Measurements from ENCODE around the gene ANAPC15.
"Not testable (repeated sequence)": the region's sequence is repeated elsewhere in the genome, so short reads cannot be mapped to it uniquely, and the experiment has no call there.

The ANAPC15 gene

GRCh38 chr11:72112143-72112977, at the start of gene ANAPC15:
ANAPC15 (minus strand) TSS chr11:72112695; CDS start chr11:72111276, 1,419 bp downstream.
- DNase-seq (ENCODE audit: low read depth in 3 of 3): peak; percentile 99 to 100 (median 99)

DNA sequence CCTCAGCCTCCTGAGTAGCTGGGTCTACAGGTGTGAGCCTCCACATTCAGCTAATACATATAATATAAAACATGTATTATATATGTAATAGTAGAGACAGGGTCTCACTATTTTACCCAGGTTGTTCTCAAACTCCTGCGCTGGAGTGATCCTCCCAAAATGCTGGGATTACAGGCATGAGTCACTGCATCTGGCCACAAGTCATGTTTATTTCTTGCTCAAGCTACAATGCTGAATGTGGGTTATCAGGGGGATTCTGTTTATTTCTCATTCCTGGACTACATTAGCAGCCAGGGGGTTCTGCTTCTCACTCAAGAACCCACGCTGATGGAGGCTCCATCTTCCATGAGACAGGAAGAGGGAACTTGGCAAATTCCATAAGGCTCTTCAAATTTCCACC, 47.8 kb upstream of the ANAPC15 start:
- DNase-seq (ENCODE audit: low read depth in 3 of 3): no peak

- DNase-seq (ENCODE audit: low read depth in 3 of 3): no peak
These were observed 44.6 kb upstream of the ANAPC15 start for GRCh38 chr11:72157131-72157530.

- no peak for DNase-seq (ENCODE audit: low read depth in 3 of 3)
These were observed 43.3 kb upstream of the ANAPC15 start for GRCh38 chr11:72155751-72156150.

GRCh38 chr11:72154816-72155215, 42.3 kb upstream of the ANAPC15 start:
- DNase-seq (ENCODE audit: low read depth in 3 of 3): no peak

DNA sequence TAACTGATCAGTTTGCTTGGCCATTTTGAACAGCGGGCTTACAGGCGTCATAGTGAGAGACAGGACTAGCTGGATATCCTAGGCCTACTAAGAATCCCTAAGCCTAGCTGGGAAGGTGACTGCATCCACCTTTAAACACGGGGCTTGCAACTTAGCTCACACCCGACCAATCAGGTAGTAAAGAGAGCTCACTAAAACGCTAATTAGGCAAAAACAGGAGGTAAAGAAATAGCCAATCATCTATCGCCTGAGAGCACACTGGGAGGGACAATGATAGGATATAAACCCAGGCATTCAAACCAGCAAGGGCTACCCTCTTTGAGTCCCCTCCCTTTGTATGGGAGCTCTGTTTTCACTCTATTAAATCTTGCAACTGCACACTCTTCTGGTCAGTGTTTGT, 41.4 kb upstream of the ANAPC15 start:
- not testable (repeated sequence) for DNase-seq (ENCODE audit: low read depth in 3 of 3)

- DNase-seq (ENCODE audit: low read depth in 3 of 3): no peak
These were observed 38.4 kb upstream of the ANAPC15 start for GRCh38 chr11:72150882-72151281.

DNA sequence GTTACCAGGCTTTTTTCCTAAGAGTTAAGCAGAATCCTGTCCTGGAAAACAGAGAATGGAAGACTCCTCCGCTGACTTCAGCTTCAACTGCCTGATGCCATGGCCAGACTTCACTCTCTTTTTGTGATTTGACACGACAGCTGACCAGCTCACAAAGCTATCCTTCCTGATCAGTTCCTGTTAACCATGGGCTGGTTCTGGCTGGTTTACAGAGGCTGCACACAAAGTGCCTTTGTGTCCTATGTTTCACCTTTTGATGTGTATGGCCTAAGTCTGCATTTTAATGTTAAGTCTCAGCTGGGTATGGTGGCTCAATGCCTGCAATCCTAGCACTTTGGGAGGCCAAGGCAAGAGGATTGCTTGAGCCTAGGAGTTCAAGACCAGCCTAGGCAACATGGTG, 34.1 kb upstream of the ANAPC15 start:
- no peak for DNase-seq (ENCODE audit: low read depth in 3 of 3)

DNA sequence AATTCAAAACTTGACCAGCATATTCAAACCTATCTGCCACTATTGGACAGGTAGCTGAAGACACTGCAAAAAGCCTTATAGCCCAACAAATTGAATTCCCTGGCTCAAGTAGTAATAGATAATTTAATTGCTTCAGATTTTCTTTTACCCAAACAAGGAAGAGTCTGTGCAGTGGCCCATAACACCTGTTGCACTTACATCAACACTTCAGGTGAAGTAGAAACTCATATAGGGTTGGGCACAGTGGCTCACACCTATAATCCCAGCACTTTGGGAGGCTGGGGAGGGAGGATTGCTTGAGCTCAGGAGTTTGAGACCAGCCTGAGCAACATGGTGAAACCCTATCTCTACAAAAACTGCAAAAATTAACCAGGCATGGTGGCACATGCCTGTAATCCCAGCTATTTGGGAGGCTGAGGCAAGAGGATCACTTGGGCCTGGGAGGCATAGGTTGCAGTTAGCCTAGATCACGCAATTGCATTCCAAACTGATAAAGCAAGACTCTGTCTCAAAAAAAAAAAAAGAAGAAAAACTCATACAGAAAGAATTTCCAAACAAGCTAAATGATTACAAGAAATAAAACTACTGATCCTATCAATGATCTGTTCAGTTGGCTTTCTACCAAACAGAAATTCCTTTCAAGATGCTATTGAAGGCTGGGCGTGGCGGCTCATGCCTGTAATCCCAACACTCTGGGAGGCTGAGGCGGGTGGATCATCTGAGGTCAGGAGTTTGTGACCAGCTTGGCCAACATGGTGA, 32.5 kb upstream of the ANAPC15 start:
- no peak for DNase-seq (ENCODE audit: low read depth in 3 of 3)

GRCh38 chr11:72142543-72142942, 30.0 kb upstream of the ANAPC15 start:
- DNase-seq (ENCODE audit: low read depth in 3 of 3): not testable (repeated sequence)

DNA sequence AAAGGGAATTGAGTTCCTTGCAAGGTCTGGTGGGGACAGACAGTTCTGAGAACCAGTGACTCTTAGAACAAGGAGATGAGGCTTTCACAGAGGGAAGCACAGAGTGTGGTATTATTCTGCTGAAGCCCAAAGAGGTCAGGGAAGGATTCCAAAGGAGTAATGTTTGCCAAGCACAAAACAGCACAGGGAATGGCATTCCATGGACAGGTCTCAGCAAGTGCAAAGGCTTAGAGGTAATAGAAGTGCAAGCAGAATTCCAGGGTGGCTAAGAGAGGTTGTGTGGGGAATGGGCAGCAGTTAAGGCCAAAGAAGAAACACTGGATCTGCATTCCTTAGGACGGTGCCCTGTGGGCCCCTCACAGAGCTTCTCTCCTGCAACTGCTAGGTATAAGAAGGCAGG, 29.6 kb upstream of the ANAPC15 start:
- DNase-seq (ENCODE audit: low read depth in 3 of 3): not testable (repeated sequence)

GRCh38 chr11:72141066-72141465, 28.6 kb upstream of the ANAPC15 start:
- DNase-seq (ENCODE audit: low read depth in 3 of 3): peak in 2 of 3 donors; percentile 15 to 21

GRCh38 chr11:72140661-72141060, 28.2 kb upstream of the ANAPC15 start:
- no peak for DNase-seq (ENCODE audit: low read depth in 3 of 3)

GRCh38 chr11:72139500-72139899, 27.0 kb upstream of the ANAPC15 start:
- DNase-seq (ENCODE audit: low read depth in 3 of 3): no peak

GRCh38 chr11:72138821-72139390, 26.4 kb upstream of the ANAPC15 start:
- DNase-seq (ENCODE audit: low read depth in 3 of 3): no peak

- no peak for DNase-seq (ENCODE audit: low read depth in 3 of 3)
These were observed 24.3 kb upstream of the ANAPC15 start for GRCh38 chr11:72136684-72137262.

DNA sequence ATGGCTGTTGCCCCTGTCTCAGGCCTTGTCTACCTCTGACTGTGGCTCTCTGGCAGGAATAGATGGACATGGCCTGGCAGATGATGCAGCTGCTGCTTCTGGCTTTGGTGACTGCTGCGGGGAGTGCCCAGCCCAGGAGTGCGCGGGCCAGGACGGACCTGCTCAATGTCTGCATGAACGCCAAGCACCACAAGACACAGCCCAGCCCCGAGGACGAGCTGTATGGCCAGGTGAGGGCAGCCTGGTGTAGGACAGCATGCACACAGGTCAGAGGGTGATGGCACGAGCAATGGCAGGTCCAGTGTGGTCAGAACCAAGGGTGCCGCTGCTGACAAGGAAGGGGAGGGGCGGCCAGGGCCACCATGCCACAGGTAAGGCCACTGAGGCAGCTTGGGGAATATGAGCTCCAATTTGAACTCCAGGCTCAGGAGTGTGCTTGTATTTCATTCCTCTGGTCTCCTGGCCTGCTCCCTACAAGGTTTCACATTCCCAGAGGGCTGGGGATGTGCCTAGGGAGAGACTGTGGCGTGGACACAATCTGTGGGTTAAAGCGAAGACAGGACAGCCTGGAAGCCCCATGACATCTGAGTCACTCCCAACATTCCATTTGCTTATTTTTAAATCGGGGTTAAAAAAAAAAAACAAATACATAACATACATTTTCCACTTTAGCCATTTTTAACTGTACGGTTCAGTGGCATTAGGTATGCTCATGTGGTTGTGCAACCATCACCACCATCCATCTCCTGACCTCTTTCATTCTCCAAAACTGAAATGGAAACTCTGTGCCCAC, 23.6 kb upstream of the ANAPC15 start:
- no peak for DNase-seq (ENCODE audit: low read depth in 3 of 3)

DNA sequence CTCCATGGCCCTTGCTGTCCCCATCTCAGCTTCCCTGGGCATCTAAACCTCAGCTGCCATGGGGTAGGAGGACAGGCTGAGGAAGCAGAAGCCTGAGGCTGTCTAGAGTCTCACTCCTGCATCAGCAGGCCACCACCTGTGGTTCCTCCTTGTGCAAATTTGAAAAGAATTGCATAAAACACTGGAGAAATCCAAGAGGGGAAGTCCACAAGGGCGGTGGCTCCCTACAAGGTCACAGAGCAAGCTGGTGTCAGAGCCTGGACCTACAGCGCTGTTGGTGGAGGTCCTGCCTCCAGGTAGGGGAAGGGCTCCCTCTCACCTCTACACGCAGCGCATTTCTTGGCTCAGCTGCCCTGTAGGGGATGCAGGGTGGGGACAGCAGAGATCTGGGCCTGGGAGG, 23.0 kb upstream of the ANAPC15 start, which contains the start of gene FOLR3:
Gene FOLR3, plus strand, starts transcription at position 253 of the 400 bp plus-strand sequence. CDS start 228 bp downstream, outside the sequence.
- DNase-seq (ENCODE audit: low read depth in 3 of 3): not testable (repeated sequence)

DNA sequence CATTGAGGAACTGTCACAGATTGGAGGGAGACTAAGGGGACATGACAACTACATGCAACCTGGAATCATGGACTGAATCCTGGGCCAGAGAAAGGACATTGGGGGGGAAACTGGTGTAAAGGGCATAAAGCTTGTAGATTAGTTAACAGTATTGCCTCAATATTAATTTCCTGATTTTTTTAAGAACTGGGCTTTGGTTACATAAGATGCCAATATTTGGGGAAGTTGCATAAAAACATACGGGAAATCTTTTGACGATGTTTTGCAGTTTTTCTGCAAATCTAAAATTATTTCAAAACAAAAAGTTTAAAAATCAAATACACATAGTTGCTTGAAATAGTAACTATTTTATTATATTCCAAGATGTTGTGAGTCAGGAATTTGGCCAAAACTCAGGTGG, 20.2 kb upstream of the ANAPC15 start:
- no peak for DNase-seq (ENCODE audit: low read depth in 3 of 3)

GRCh38 chr11:72129381-72129780, 16.9 kb upstream of the ANAPC15 start:
- DNase-seq (ENCODE audit: low read depth in 3 of 3): no peak

GRCh38 chr11:72127923-72128322, 15.4 kb upstream of the ANAPC15 start:
- DNase-seq (ENCODE audit: low read depth in 3 of 3): no peak
